ENCODE data around the gene TNRC6A. TPM values are rescaled to one million over a fixed set of nuclear protein-coding genes. Genes with fewer than 3 reads are reported as not detected.

TNRC6A gene
- total and polyA plus RNA-seq, 9 of the 15 experiments (the other 6 are each of a cell fraction or from before 2014, with no cell fraction given): 3.4 to 32.1 (median 26.6) TPM

DNA sequence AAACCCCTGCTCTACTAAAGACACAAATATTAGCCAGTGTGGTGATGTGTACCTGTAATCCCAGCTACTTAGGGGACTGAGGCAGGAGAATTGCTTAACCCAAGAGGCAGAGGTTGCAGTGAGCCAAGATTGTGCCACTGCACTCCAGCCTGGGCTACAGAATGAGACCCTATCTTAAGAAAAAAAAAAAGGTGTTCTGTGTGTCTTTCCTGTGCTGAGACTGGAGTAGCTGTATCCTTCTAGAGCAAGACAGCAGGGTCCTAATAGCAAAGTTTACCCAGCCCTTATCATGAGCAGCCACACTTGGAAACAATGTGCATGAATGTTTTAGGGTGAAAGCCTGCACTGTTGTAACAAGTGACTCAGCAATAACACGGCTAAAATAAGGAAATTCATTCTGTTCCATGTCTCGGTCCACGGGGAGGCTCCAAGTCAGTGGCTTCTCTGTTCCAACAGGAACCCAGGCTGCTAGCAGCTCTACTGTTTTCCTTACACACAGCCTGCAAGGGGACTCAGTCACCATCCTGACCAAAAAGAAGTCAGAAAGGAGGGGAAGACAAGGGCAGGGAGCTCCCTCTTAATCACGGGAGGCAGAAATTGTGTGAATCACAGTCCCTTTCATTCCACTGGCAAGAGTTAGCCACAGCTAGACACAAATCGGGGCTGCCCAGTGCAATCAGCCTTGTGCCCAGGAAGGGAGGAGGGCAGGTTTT is 109.3 kb downstream of the TNRC6A start (continued):
- TF ChIP-seq ZNF583 (CRISPR knock-in tag; IDR thresholded peaks at IDR 0.05) (no peak), NFIC (IDR thresholded peaks at IDR 0.05) (peak; percentile 78), MAZ (CRISPR knock-in tag; conservative IDR thresholded peaks at IDR 0.05 in 1 of 2, IDR thresholded peaks at IDR 0.05 in 1 of 2) (peak in 1 of 2 experiments; percentile 30; a peak in 2 of 4 replicates), SRSF9 (IDR thresholded peaks at IDR 0.05; ENCODE audit: borderline replicate concordance, low read depth, low read length) (no peak), ZNF766 (CRISPR knock-in tag; conservative IDR thresholded peaks at IDR 0.05) (0 out of 2 replicates have a peak, but pooled peaks have one; percentile 13), MXI1 (IDR thresholded peaks at IDR 0.05; ENCODE audit: low read depth, low read length) (no peak), DMBX1 (CRISPR knock-in tag; IDR thresholded peaks at IDR 0.05; ENCODE audit: borderline replicate concordance) (no peak), KLF10 (CRISPR knock-in tag; IDR thresholded peaks at IDR 0.05) (no peak), NEUROD1 (IDR thresholded peaks at IDR 0.05; ENCODE audit: borderline replicate concordance, low read depth, low read length, partially characterized antibody) (peak; percentile 89), ZNF584 (CRISPR knock-in tag; IDR thresholded peaks at IDR 0.05; ENCODE audit: low read depth) (no peak), BMI1 (IDR thresholded peaks at IDR 0.05; ENCODE audit: low read length) (no peak), PHB2 (IDR thresholded peaks at IDR 0.05; ENCODE audit: low read depth) (no peak), ZC3H8 (IDR thresholded peaks at IDR 0.05) (no peak), ZFP1 (CRISPR knock-in tag; IDR thresholded peaks at IDR 0.05) (no peak), TEAD4 (IDR thresholded peaks at IDR 0.05; ENCODE audit: low read length) (peak; percentile 95), TEAD4 (CRISPR knock-in tag; IDR thresholded peaks at IDR 0.05; ENCODE audit: borderline replicate concordance) (no peak), CHD2 (IDR thresholded peaks at IDR 0.05; ENCODE audit: low read depth, low read length) (no peak), SRF (CRISPR knock-in tag; IDR thresholded peaks at IDR 0.05) (no peak; a peak in 1 of 4 replicates), PHF20 (IDR thresholded peaks at IDR 0.05; ENCODE audit: partially characterized antibody) (no peak), ZNF699 (CRISPR knock-in tag; IDR thresholded peaks at IDR 0.05; ENCODE audit: insufficient replicate concordance) (no peak)
- TF ChIP-seq, protein P1, sequence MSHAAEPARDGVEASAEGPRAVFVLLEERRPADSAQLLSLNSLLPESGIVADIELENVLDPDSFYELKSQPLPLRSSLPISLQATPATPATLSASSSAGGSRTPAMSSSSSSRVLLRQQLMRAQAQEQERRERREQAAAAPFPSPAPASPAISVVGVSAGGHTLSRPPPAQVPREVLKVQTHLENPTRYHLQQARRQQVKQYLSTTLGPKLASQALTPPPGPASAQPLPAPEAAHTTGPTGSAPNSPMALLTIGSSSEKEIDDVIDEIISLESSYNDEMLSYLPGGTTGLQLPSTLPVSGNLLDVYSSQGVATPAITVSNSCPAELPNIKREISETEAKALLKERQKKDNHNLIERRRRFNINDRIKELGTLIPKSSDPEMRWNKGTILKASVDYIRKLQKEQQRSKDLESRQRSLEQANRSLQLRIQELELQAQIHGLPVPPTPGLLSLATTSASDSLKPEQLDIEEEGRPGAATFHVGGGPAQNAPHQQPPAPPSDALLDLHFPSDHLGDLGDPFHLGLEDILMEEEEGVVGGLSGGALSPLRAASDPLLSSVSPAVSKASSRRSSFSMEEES (CRISPR knock-in tag; IDR thresholded peaks at IDR 0.05): no peak
- TF ChIP-seq, protein P2, sequence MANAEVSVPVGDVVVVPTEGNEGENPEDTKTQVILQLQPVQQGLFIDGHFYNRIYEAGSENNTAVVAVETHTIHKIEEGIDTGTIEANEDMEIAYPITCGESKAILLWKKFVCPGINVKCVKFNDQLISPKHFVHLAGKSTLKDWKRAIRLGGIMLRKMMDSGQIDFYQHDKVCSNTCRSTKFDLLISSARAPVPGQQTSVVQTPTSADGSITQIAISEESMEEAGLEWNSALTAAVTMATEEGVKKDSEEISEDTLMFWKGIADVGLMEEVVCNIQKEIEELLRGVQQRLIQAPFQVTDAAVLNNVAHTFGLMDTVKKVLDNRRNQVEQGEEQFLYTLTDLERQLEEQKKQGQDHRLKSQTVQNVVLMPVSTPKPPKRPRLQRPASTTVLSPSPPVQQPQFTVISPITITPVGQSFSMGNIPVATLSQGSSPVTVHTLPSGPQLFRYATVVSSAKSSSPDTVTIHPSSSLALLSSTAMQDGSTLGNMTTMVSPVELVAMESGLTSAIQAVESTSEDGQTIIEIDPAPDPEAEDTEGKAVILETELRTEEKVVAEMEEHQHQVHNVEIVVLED (CRISPR knock-in tag; IDR thresholded peaks at IDR 0.05): no peak
- TF ChIP-seq, protein P3, sequence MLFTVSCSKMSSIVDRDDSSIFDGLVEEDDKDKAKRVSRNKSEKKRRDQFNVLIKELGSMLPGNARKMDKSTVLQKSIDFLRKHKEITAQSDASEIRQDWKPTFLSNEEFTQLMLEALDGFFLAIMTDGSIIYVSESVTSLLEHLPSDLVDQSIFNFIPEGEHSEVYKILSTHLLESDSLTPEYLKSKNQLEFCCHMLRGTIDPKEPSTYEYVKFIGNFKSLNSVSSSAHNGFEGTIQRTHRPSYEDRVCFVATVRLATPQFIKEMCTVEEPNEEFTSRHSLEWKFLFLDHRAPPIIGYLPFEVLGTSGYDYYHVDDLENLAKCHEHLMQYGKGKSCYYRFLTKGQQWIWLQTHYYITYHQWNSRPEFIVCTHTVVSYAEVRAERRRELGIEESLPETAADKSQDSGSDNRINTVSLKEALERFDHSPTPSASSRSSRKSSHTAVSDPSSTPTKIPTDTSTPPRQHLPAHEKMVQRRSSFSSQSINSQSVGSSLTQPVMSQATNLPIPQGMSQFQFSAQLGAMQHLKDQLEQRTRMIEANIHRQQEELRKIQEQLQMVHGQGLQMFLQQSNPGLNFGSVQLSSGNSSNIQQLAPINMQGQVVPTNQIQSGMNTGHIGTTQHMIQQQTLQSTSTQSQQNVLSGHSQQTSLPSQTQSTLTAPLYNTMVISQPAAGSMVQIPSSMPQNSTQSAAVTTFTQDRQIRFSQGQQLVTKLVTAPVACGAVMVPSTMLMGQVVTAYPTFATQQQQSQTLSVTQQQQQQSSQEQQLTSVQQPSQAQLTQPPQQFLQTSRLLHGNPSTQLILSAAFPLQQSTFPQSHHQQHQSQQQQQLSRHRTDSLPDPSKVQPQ (CRISPR knock-in tag; IDR thresholded peaks at IDR 0.05; ENCODE audit: borderline replicate concordance): no peak
